Measurements from ENCODE around the gene POLA1.

The POLA1 gene

GRCh38 chrX:24702362-24703184 is 8.9 kb downstream of the POLA1 start:
- DNase-seq = no peak

GRCh38 chrX:24703185-24703494 is 9.4 kb downstream of the POLA1 start:
- DNase-seq = no peak

GRCh38 chrX:24718771-24719170 is 25.1 kb downstream of the POLA1 start:
- DNase-seq = no peak

- DNase-seq = no peak
These were observed 26.3 kb downstream of the POLA1 start for GRCh38 chrX:24720036-24720435.

GRCh38 chrX:24728530-24728929 is 34.8 kb downstream of the POLA1 start:
- no peak for DNase-seq

GRCh38 chrX:24732766-24733500 is 39.2 kb downstream of the POLA1 start:
- DNase-seq = no peak

- no peak for DNase-seq
These were observed 47.6 kb downstream of the POLA1 start for GRCh38 chrX:24741330-24741729.

GRCh38 chrX:24748196-24748595 is 54.5 kb downstream of the POLA1 start:
- DNase-seq = no peak

- DNase-seq = no peak
These were observed 66.1 kb downstream of the POLA1 start for GRCh38 chrX:24759786-24760185.

- DNase-seq = no peak
These were observed 66.8 kb downstream of the POLA1 start for GRCh38 chrX:24760363-24761000.

GRCh38 chrX:24761306-24761705 is 67.6 kb downstream of the POLA1 start:
- DNase-seq = no peak

- no peak for DNase-seq
These were observed 70.3 kb downstream of the POLA1 start for GRCh38 chrX:24763989-24764388.

GRCh38 chrX:24767557-24767956 is 73.8 kb downstream of the POLA1 start:
- no peak for DNase-seq

GRCh38 chrX:24768556-24768955 is 74.8 kb downstream of the POLA1 start:
- DNase-seq = no peak

GRCh38 chrX:24774650-24775049 is 80.9 kb downstream of the POLA1 start:
- no peak for DNase-seq

GRCh38 chrX:24775891-24776290 is 82.2 kb downstream of the POLA1 start:
- DNase-seq = no peak

GRCh38 chrX:24777660-24778059 is 83.9 kb downstream of the POLA1 start:
- DNase-seq = no peak

- DNase-seq = no peak
These were observed 88.3 kb downstream of the POLA1 start for GRCh38 chrX:24782011-24782410.

GRCh38 chrX:24789047-24789446 is 95.3 kb downstream of the POLA1 start:
- no peak for DNase-seq

GRCh38 chrX:24790166-24790565 is 96.4 kb downstream of the POLA1 start:
- DNase-seq = no peak

GRCh38 chrX:24796204-24796603 is 102.5 kb downstream of the POLA1 start:
- DNase-seq = no peak

- DNase-seq = no peak
These were observed 105.4 kb downstream of the POLA1 start for GRCh38 chrX:24799078-24799477.

GRCh38 chrX:24799565-24799964 is 105.8 kb downstream of the POLA1 start:
- no peak for DNase-seq

GRCh38 chrX:24805201-24805600 is 111.5 kb downstream of the POLA1 start:
- no peak for DNase-seq

All from CD4-positive, alpha-beta T cell treated with Interferon gamma for 1 hour (primary cell).